ENCODE measurements around the gene ARL4C. TPM values are rescaled to one million over a fixed set of nuclear protein-coding genes. Genes with fewer than 3 reads are reported as not detected.
A peak's percentile ranks its signal among the peaks of the same experiment; 100 is the strongest.

Gene ARL4C
- total RNA-seq (5.6 and 7.0 TPM in 2 replicates), polyA plus RNA-seq (10.0 and 12.1 TPM in 2 replicates)

- DNase-seq (ENCODE audit: low read depth in 1 of 2, low spot score in 1 of 2), result peak; percentile 79 to 92
- Histone ChIP-seq H3K4me1 (ENCODE audit: low read depth) (peaks cover 17% of the 10 kb centered on the region), H3K27ac (peak within 1 kb of the TSS; percentile 70), H3K36me3 (no peaks in the 10 kb centered on the region), H3K4me3 (peak within 1 kb of the TSS; percentile 50), H3K9me3 (ENCODE audit: low read depth) (no peaks in the 10 kb centered on the region), H3K27me3 (no peaks in the 10 kb centered on the region)
- TF ChIP-seq, protein P1, sequence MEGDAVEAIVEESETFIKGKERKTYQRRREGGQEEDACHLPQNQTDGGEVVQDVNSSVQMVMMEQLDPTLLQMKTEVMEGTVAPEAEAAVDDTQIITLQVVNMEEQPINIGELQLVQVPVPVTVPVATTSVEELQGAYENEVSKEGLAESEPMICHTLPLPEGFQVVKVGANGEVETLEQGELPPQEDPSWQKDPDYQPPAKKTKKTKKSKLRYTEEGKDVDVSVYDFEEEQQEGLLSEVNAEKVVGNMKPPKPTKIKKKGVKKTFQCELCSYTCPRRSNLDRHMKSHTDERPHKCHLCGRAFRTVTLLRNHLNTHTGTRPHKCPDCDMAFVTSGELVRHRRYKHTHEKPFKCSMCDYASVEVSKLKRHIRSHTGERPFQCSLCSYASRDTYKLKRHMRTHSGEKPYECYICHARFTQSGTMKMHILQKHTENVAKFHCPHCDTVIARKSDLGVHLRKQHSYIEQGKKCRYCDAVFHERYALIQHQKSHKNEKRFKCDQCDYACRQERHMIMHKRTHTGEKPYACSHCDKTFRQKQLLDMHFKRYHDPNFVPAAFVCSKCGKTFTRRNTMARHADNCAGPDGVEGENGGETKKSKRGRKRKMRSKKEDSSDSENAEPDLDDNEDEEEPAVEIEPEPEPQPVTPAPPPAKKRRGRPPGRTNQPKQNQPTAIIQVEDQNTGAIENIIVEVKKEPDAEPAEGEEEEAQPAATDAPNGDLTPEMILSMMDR (IDR thresholded peaks at IDR 0.05; ENCODE audit: low read depth, low read length), result no peak
Observed at GRCh38 chr2:234496835-234497593, at the start of gene ARL4C. TSS of gene ARL4C (minus strand) at chr2:234497081. CDS start at chr2:234496586, 495 bp downstream.

- H3K4me1 ChIP-seq (ENCODE audit: low read depth), result no peaks in the 10 kb centered on the region
- H3K27ac ChIP-seq, result no peak overlapping the region
- no peaks in the 10 kb centered on the region for H3K36me3 ChIP-seq
- TF ChIP-seq, protein P1 (IDR thresholded peaks at IDR 0.05; ENCODE audit: low read depth, low read length), result peak; percentile 89
- no peak overlapping the region for H3K4me3 ChIP-seq
- no peaks in the 10 kb centered on the region for H3K9me3 ChIP-seq (ENCODE audit: low read depth)
- peaks cover 4% of the 10 kb centered on the region for H3K27me3 ChIP-seq
- DNase-seq (ENCODE audit: low read depth in 1 of 2, low spot score in 1 of 2), result peak; percentile 71 to 80
Observed at GRCh38 chr2:234544659-234545611, 48.1 kb upstream of the ARL4C start.

DNA sequence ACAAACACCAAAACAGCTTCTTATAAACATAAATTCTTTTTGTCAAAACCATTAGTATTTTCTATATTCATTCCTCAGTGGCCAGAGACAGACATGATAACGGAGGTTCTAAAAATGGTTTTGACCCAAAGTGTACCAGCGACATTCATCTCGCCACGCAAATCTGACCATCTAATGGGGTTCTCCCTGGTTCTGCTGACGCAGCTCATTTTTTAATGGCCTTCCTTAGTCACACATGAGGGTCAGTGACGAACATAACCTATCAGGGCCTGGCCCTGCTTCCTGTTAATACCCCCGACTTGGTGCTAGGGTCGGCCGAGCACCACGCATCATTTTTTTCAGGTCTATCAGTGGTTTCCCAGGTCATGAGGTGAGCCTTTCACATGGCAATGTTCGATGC lies 45.9 kb upstream of the ARL4C start:
- Histone ChIP-seq H3K27me3 (peaks cover 4% of the 10 kb centered on the region), H3K9me3 (ENCODE audit: low read depth) (no peaks in the 10 kb centered on the region), H3K4me1 (ENCODE audit: low read depth) (no peaks in the 10 kb centered on the region), H3K27ac (no peak overlapping the region), H3K4me3 (no peak overlapping the region), H3K36me3 (no peaks in the 10 kb centered on the region)
- TF ChIP-seq, protein P1 (IDR thresholded peaks at IDR 0.05; ENCODE audit: low read depth, low read length), result no peak
- DNase-seq (ENCODE audit: low read depth in 1 of 2, low spot score in 1 of 2), result no peak

- Histone ChIP-seq H3K4me1 (ENCODE audit: low read depth) (no peaks in the 10 kb centered on the region), H3K9me3 (ENCODE audit: low read depth) (no peaks in the 10 kb centered on the region), H3K36me3 (no peaks in the 10 kb centered on the region), H3K27ac (no peak overlapping the region), H3K27me3 (no peaks in the 10 kb centered on the region), H3K4me3 (no peak overlapping the region)
- no peak for DNase-seq (ENCODE audit: low read depth in 1 of 2, low spot score in 1 of 2)
- TF ChIP-seq, protein P1 (IDR thresholded peaks at IDR 0.05; ENCODE audit: low read depth, low read length), result no peak
Observed at GRCh38 chr2:234537929-234538328, 41.0 kb upstream of the ARL4C start.

GRCh38 chr2:234536178-234536965 lies 39.5 kb upstream of the ARL4C start:
- no peak for DNase-seq (ENCODE audit: low read depth in 1 of 2, low spot score in 1 of 2)
- no peaks in the 10 kb centered on the region for H3K9me3 ChIP-seq (ENCODE audit: low read depth)
- H3K4me3 ChIP-seq, result no peak overlapping the region
- TF ChIP-seq, protein P1 (IDR thresholded peaks at IDR 0.05; ENCODE audit: low read depth, low read length), result no peak
- no peaks in the 10 kb centered on the region for H3K27me3 ChIP-seq
- H3K36me3 ChIP-seq, result no peaks in the 10 kb centered on the region
- no peaks in the 10 kb centered on the region for H3K4me1 ChIP-seq (ENCODE audit: low read depth)
- H3K27ac ChIP-seq, result no peak overlapping the region
